GM10266 (cell line): ENCODE data around the gene TBC1D22A.
"Not testable (repeated sequence)": the region's sequence is repeated elsewhere in the genome, so short reads cannot be mapped to it uniquely, and the experiment has no call there.

Source experiments
- DNase-seq: peaks from one replicate; pipeline ENCODE4 v3.0.0; 2012; ENCODE audit errors: extremely low spot score
- CTCF ChIP-seq: IDR thresholded peaks from 2 replicates; pipeline ENCODE4 v1.5.1; 2012; ENCODE audit warnings: mild to moderate bottlenecking, low read depth; ENCODE audit not compliant: control insufficient read depth, insufficient read depth; ENCODE audit errors: missing control alignments

The TBC1D22A gene

DNA sequence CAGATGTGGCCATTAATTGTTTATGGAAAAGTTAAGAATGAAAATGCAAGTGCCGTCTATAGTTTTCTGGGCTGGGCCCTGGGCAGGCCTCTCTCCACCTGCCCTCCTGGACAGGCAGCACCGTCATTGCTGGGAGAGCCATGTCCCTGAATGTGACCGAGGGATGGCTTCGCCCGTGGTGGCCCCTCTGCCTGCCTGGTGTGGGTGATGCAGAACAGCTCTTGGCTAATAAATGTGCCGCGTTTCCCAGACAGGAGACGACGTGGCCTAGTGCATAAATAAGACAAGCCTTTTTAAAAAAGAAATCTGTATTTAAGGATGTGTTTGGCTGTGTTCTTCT, 407.3 kb downstream of the TBC1D22A start:
- no peak for TF ChIP-seq CTCF
- no peak for DNase-seq

GRCh38 chr22:47170511-47171440, 408.3 kb downstream of the TBC1D22A start:
- DNase-seq, result not testable (repeated sequence)

DNA sequence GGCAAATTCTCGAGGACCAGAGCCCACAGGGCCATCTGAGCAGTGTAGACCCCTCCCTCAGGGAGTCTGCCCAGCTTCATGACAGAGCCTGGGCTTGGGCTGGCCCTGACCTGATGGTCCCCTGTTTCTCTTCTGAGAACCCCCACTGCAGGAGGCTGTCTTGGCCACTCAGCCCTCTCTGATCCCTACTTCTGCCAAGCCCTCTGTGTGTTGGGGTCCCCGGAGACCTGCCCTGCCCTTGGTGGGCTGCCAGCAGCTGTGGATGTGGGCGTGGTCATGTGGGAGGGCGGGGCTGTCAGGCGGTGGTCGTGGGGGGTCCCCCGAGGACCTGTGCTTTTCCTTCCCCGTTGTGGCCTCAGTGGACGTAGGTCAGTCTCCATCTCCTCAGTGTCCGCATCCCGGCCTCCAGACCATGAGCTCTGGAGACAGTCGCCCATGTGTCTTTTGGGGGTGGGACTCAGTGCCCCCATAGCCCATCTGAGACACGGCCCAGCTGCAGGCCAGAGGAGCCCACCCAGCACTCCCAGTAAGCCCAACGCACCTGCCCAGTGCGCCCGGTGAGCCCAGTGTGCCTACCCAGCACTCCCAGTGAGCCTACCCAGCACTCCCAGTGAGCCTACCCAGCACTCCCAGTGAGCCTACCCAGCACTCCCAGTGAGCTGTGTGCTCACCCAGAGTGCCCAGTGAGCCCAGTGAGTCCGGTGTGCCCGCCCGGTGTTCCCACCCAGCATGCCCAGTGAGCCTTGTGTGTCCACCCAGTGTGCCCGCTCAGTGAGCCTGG, 409.2 kb downstream of the TBC1D22A start:
- no peak for TF ChIP-seq CTCF
- no peak for DNase-seq

- DNase-seq, result no peak
- no peak for TF ChIP-seq CTCF
Measured at GRCh38 chr22:47172771-47173534, 410.5 kb downstream of the TBC1D22A start.

DNA sequence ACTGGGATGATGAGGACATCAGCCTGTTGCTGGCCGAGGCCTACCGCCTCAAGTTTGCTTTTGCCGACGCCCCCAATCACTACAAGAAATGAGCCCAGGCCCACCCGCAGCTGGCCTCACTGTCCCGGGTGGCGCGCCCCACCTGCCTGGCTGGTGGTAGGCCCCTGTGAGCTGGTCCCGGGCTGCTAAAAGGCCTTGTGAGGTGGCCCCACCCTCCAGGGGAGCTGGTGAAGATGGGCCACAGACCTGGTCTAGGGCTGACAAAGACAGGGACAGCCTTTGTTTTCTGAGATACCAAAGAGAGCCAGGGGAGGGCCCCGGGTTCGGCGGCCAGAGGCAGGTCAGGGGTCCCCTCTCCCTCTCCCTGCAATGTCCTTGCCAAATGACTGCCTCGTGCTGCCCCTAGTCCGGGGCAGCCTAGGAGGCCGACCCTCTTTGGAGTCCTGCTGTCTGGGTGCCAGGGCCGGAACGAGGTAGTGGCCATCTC, 411.1 kb downstream of the TBC1D22A start:
- TF ChIP-seq CTCF, result no peak
- DNase-seq, result no peak

DNA sequence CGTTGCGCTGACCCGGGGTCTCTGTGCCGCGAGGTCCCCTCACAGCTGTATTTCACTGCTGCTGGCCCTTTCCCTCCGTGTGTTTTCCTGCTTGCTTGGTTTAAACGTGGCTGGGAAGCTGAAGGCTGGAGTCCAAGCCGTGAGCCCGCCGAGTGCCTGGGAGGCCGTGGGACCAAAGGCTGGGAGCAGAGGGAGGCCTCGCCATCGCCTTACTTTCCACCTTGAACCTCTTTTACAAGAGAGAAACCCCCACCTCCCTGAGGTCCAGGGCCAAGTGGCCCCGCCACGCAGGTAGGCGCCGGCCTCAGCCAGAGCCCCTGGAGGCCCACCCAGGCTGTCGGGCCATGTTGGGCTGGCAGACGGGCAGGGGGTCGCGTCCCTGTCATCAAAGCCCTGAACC, 411.6 kb downstream of the TBC1D22A start:
- no peak for DNase-seq
- no peak for TF ChIP-seq CTCF

DNA sequence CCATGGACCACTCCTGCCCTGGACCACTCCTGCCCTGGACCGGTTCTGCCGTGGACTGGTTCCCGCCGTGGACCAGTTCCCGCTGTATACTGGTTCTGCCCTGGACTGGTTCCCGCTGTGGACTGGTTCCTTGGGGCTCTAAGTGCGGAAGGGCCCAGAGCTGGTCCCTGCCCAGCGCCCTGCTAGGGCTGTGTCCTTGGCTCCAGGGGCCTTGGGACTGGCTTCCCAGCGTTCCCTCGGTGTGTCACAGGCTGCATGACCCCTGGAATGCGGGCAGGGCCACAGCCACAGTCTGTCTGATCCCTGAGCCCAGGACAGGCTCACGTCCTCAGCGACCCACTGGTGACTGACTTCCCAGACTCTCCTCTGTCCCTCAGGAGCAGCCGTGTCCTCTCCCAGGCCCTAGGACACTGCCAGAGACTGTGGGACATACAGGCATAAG, 412.2 kb downstream of the TBC1D22A start:
- no peak for DNase-seq
- TF ChIP-seq CTCF, result no peak
